Uterus (tissue), 2 donors: Measurements from ENCODE around the gene TRABD2B.

ENCODE experiments used
- CTCF ChIP-seq, 4 experiments: fragments of 200-600 bp in 2 of 4; fragments of 450-650 bp in 2 of 4; sonication (generic) in 2 of 4; IDR thresholded peaks; one replicate each; pipeline ENCODE4 v1.5.1; 2016 to 2019; ENCODE audit warnings: antibody characterized with exemption in 4 of 4, mild to moderate bottlenecking in 2 of 4, moderate library complexity in 1 of 4
- POLR2A ChIP-seq, 2 donors: fragments of 450-650 bp; IDR thresholded peaks; one replicate each; pipeline ENCODE4 v1.6.1; 2016; ENCODE audit warnings: antibody characterized with exemption in 2 of 2, mild to moderate bottlenecking in 1 of 2, moderate library complexity in 1 of 2

GRCh38 chr1:48044311-48044710 lies 47.1 kb upstream of the TRABD2B start:
- TF ChIP-seq CTCF (IDR thresholded peaks at IDR 0.05), result no peak
- TF ChIP-seq POLR2A (IDR thresholded peaks at IDR 0.05), result no peak
